Measurements from ENCODE around the gene JAKMIP2.

The JAKMIP2 gene

GRCh38 chr5:147693233-147693632, 89.3 kb downstream of the JAKMIP2 start:
- no peak for DNase-seq

GRCh38 chr5:147691130-147691529, 91.4 kb downstream of the JAKMIP2 start:
- no peak for DNase-seq

- DNase-seq, result no peak
Measured at GRCh38 chr5:147690595-147690994, 91.9 kb downstream of the JAKMIP2 start.

GRCh38 chr5:147689426-147689825, 93.1 kb downstream of the JAKMIP2 start:
- DNase-seq, result no peak

- DNase-seq, result no peak
Measured at GRCh38 chr5:147688656-147689356, 93.7 kb downstream of the JAKMIP2 start.

GRCh38 chr5:147687118-147687517, 95.4 kb downstream of the JAKMIP2 start:
- DNase-seq, result no peak

- DNase-seq, result no peak
Measured at GRCh38 chr5:147686421-147686820, 96.1 kb downstream of the JAKMIP2 start.

GRCh38 chr5:147685993-147686392, 96.5 kb downstream of the JAKMIP2 start:
- no peak for DNase-seq

GRCh38 chr5:147675168-147675567, 107.4 kb downstream of the JAKMIP2 start:
- no peak for DNase-seq

GRCh38 chr5:147674411-147674810, 108.1 kb downstream of the JAKMIP2 start:
- no peak for DNase-seq

GRCh38 chr5:147673791-147674190, 108.7 kb downstream of the JAKMIP2 start:
- no peak for DNase-seq

GRCh38 chr5:147673266-147673665, 109.3 kb downstream of the JAKMIP2 start:
- no peak for DNase-seq

GRCh38 chr5:147671365-147671764, 111.2 kb downstream of the JAKMIP2 start:
- no peak for DNase-seq

- DNase-seq, result no peak
Measured at GRCh38 chr5:147670815-147671214, 111.7 kb downstream of the JAKMIP2 start.

GRCh38 chr5:147669169-147669869, 113.2 kb downstream of the JAKMIP2 start:
- DNase-seq, result no peak

- no peak for DNase-seq
Measured at GRCh38 chr5:147668385-147668784, 114.1 kb downstream of the JAKMIP2 start.

GRCh38 chr5:147667363-147667762, 115.2 kb downstream of the JAKMIP2 start:
- no peak for DNase-seq

- no peak for DNase-seq
Measured at GRCh38 chr5:147666419-147666818, 116.1 kb downstream of the JAKMIP2 start.

GRCh38 chr5:147661541-147661940, 121.0 kb downstream of the JAKMIP2 start:
- no peak for DNase-seq

- DNase-seq, result no peak
Measured at GRCh38 chr5:147659166-147659929, 123.2 kb downstream of the JAKMIP2 start.

GRCh38 chr5:147658293-147658932, 124.1 kb downstream of the JAKMIP2 start:
- no peak for DNase-seq

GRCh38 chr5:147648597-147648996, 133.9 kb downstream of the JAKMIP2 start:
- no peak for DNase-seq

- DNase-seq, result no peak
Measured at GRCh38 chr5:147645197-147645596, 137.3 kb downstream of the JAKMIP2 start.
